NCI-H1436 treated with DMSO at 0.1 percent for 48 hours (cell line): Measurements from ENCODE around the gene GLYR1.

ENCODE experiments used
- DNase-seq: peaks from one replicate; lab custom pipeline; 2025; lab: John Stamatoyannopoulos, UW

Gene GLYR1

DNA sequence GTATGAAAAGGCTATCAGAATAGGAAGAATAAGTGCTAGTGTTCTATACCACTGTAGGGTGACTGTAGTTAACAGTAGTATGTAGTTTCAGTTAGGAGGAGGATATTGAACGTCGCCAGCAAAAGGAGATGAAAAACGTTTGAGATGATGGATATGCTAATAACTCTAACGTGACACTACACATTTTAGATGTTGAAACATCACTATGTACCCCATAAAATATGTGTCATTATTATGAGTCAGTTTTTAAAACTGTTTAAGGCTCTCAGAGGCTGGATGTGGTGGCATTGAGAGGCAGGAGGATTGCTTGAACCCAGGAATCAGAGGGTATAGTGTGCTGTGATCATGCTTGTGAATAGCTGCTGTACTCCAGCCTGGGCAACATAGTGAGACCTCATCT lies 32.0 kb upstream of the GLYR1 start:
- DNase-seq, result no peak

- DNase-seq, result no peak
Measured at GRCh38 chr16:4877380-4877685, 30.2 kb upstream of the GLYR1 start.

- no peak for DNase-seq
Measured at GRCh38 chr16:4876646-4877379, 29.7 kb upstream of the GLYR1 start.

DNA sequence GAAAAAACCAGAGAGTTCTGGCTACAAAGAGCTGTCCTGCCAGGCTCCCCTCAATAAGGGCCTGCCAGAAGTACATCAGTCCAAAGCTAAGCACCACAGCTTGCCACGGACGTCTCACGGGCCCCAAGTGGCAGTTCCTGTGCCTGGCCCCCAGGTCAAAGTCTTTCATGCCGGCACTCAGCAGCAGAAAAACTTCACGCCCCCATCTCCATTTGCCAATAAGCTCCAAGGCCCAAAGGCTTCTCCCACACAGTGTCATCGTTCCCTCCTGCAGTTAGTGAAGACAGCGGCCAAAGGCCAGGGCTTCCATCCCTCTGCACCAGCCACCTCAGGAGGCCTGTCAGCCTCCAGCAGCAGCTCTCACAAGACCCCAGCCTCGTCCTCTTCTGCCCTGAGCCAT lies 27.6 kb upstream of the GLYR1 start:
- no peak for DNase-seq

DNA sequence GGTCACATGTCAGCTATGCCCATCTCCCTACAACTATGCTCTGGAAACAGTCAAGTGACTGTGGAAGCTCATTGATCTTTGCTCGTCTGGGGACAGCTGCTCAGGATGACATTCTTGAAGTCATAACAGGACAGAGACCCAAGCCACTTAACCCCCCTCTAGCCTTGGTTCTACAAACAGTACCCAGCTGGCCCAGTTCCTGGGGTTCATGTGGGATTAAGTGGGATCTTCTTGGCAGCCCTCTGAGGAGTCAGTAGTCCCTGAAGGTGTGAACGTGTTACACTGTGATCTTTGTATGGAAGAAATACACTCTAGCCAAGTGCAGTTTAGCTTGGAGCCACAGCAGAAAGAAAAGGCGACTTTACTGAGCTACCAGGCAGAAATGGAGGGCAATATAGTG lies 26.0 kb upstream of the GLYR1 start:
- no peak for DNase-seq

- DNase-seq, result no peak
Measured at GRCh38 chr16:4871071-4871470, 24.0 kb upstream of the GLYR1 start.

DNA sequence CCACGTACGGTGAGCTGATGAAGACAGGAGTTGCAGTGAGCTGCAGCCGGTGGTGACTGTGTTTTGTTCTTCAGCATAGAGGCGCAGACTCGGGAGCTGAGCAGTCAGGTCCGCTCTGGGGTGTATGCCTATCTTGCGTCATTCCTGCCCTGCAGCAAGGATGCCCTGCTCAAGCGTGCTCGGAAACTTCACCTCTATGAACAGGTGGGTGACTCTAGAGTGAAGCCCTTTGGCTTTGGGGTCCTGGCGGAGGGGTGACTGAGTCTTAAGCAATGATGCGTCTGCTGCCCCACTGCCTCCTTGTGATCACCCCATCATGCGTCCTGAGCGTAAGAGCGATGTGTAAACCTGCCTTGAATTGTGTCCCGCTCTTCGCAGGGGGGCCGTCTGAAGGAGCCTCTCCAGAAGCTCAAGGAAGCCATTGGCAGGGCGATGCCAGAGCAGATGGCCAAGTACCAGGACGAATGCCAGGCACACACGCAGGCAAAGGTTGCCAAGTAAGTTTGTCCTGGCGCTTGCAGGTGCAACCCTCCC lies 23.1 kb upstream of the GLYR1 start:
- no peak for DNase-seq

DNA sequence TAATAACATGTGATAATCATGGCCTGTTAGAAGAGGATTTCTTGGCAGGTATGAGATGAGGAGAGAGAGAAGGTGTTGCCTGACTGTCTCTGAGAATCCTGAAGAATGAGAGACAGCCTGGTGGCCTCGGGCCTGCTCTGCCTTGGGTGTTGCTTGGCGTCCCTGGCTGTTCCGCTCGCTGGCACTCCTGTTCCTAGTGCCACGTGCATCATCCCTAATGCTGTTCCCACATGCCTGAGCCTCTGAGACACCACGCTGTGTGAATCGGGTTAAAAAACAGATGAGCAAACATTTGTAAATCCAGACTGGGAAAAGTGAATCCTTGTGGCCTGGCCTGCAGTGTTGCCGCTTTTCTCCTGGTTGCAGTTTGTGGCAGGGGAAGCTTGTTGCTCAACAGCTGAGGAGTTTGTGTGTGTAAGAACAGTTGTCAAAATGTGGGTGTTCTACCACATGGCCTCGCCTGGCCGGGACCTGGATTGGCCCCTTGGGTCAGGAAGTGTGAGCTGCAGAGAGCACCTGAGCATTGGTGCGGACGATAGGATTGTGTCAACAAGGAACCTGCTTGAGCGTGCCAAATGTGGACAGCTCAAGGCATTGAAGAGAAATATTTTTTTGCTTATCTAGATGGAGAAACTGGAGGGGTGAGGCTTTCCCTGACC lies 22.2 kb upstream of the GLYR1 start:
- no peak for DNase-seq

DNA sequence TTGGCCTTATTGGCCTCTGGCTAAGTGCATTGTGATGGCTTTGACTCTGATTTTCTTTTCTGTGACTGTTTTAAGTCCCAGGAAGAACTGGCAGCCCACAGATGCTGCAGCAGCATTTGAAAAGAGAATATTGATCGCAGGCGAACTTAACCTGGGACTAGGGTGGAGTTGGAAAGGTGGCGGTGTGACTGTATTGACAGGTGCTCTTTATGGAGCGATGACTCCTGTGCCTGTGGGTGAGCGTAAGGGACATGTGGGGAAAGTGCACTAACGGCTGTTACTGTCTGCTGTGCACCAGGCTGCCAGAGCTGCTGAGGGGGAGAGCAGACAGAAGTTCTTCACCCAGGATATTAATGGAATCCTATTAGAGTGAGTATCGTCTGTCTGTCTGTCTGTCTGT lies 21.4 kb upstream of the GLYR1 start:
- DNase-seq, result no peak

GRCh38 chr16:4868026-4868425 lies 20.9 kb upstream of the GLYR1 start:
- no peak for DNase-seq

DNA sequence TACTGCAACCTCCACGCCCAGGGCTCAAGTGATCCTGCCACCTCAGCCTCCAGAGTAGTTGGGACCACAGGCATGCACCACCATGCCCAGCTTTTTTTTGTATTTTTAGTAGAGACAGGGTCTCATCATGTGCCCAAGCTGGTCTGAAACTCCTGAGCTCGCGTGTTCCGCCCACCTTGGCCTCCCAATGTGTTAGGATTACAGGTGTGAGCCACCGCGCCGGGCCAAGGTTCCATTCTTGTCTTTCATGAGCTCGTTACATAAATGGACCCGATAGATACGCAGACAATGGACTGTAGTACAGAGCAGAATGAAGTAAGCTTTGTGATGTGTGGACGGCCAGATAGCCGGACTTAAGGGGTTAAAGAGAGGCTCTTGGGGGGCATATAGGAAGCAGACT lies 19.5 kb upstream of the GLYR1 start:
- DNase-seq, result no peak

- no peak for DNase-seq
Measured at GRCh38 chr16:4865231-4865860, 18.3 kb upstream of the GLYR1 start.

DNA sequence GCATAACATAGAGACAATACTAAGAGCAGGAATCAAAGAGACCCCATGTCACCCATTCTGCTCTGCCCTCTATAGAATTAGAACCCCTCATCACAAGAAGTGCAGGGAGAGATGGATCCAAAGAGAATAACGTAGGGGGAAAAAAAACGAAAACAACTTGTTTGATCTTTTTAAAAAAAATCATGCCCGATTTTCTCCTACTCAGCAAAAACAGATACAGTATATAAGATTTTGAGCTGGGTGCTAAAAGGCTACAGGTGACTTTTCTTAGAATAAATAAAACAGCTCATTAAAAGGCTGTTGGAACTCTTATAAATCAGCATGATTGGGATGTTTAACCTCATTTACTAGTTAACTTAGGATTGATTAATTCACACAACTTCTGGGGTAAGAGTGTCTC lies 17.6 kb upstream of the GLYR1 start:
- DNase-seq, result no peak

- no peak for DNase-seq
Measured at GRCh38 chr16:4862639-4863038, 15.6 kb upstream of the GLYR1 start.

DNA sequence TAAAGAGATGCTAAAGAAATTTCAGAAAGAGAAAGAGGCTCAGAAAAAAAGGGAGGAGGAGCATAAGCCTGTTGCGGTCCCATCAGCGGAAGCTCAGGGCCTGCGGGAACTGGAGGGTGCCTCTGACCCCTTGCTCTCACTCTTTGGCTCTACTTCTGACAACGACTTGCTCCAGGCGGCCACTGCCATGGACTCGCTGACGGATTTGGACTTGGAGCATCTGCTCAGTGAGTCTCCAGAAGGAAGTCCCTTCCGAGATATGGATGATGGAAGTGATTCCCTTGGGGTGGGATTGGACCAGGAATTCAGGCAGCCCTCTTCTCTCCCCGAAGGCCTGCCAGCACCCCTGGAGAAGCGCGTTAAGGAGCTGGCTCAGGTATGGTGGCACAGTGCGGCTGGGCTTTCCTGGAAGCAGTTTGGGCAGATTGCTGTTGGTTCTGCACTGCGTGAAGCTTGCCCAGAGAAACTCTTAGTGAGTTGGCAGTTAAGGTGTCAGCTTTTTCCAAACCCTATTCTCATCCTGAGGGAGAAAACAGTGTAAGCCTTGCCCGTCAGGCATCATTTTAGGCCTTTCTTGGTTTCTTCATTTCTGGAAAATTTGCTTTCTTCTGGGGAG lies 13.7 kb upstream of the GLYR1 start:
- DNase-seq, result no peak

DNA sequence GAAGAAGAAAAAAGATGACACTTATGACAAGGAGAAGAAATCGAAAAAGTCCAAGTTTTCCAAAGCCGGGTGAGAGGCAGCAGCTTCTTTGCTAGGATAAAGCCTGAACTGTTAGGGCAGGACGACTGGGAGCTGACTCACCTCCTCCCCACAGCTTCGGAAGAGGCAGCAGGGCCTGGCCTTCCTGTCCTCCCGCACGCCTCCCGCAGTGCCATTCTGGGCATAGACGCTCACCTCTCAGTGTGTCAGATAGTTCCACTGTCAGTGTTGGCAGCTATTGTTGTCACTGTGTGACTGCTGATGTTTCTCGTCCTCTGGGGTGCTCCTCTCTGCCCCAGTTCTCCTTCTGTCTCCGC lies 12.8 kb upstream of the GLYR1 start:
- no peak for DNase-seq

- no peak for DNase-seq
Measured at GRCh38 chr16:4859190-4859899, 12.3 kb upstream of the GLYR1 start.

DNA sequence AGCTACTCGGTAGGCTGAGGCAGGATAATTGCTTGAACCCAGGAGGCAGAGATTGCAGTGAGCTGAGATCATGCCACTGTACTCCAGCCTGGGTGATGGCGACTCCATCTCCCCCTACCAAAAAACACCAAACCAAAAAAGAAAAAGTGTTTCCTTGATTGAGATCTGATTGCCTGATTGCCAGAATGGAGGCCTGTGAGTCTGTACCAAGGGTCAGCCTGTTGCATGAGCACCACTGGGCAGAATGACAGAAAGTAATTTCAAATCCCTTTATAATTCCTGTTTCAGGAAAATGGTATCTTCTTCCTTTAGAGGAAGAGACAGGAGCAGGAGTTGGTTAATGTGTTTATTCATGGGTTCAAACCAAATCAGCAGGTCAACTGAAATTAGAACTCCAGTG lies 8.7 kb upstream of the GLYR1 start:
- DNase-seq, result no peak

DNA sequence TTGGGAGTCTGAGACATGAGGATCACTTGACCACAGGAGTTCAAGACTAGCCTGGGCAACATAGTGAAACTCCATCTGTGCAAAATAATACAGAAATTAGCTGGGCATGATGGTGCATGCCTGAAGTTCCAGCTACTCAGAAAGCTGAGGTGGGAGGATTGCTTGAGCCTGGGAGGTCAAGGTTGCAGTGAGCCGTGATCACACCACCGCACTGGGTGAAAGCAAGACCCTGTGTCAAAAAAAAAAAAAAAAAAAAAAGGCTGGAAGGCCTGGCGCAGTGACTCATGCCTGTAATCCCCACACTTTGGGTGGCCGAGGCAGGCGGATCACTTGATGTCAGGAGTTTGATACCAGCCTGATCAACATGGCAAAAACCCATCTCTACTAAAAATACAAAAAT lies 8.3 kb upstream of the GLYR1 start:
- DNase-seq, result no peak

GRCh38 chr16:4852221-4852872 lies 5.3 kb upstream of the GLYR1 start:
- no peak for DNase-seq

DNA sequence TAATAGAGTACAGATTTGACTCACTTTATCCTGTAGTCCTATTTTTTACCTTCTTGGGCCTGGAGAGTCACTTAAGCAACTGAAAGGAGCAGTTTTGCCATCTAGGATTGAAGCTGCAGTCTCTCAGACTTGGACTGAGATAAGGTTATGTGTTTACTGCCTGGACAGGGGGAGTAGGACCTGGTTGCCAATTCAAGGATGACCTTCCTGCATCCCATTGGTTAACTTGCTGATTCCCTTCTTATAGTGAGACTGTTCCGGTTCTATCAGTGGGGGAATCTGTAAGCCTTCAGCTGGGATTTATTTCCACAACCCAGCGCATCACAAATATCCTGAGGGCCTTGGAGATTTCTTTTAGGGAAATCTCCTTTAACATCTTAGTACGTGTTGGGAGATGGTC lies 3.1 kb upstream of the GLYR1 start:
- no peak for DNase-seq
